Measurements from ENCODE around the gene RSPH1.

GRCh38 chr21:42536601-42537000 lies 40.6 kb upstream of the RSPH1 start:
- TF ChIP-seq CTCF (IDR thresholded peaks at IDR 0.05; ENCODE audit: low read depth, low read length, poor library complexity, severe bottlenecking): no peak
- TF ChIP-seq EZH2phosphoT487 (IDR thresholded peaks at IDR 0.05; ENCODE audit: borderline replicate concordance, low read length): no peak
